ENCODE data around the gene KRTAP19-5.
"Not testable (repeated sequence)": the region's sequence is repeated elsewhere in the genome, so short reads cannot be mapped to it uniquely, and the experiment has no call there.

Gene KRTAP19-5

GRCh38 chr21:30502041-30502440 lies at the start of gene KRTAP19-5:
Gene KRTAP19-5 (minus strand): TSS chr21:30502141. CDS start chr21:30502090, 51 bp downstream.
- DNase-seq, result no peak

- DNase-seq, result no peak
Measured at GRCh38 chr21:30541764-30542163, 39.8 kb upstream of the KRTAP19-5 start, which contains the start of gene KRTAP19-6. Gene KRTAP19-6 (minus strand): TSS chr21:30541864. CDS start chr21:30541833, 31 bp downstream.

- DNase-seq, result no peak
Measured at GRCh38 chr21:30518876-30519275, 16.9 kb upstream of the KRTAP19-5 start.

GRCh38 chr21:30515681-30516080 lies 13.7 kb upstream of the KRTAP19-5 start:
- DNase-seq, result no peak

- not testable (repeated sequence) for DNase-seq
Measured at GRCh38 chr21:30505621-30506205, 3.8 kb upstream of the KRTAP19-5 start.

GRCh38 chr21:30497065-30497464 lies 4.9 kb downstream of the KRTAP19-5 start, which contains the start of gene KRTAP19-4:
Gene KRTAP19-4 (minus strand): TSS chr21:30497165. CDS start chr21:30497110, 55 bp downstream.
- DNase-seq, result no peak

GRCh38 chr21:30491963-30492428 lies 9.9 kb downstream of the KRTAP19-5 start, which contains the start of gene KRTAP19-3:
Gene KRTAP19-3 (minus strand): TSS chr21:30492013. CDS start chr21:30491957, 56 bp downstream.
- no peak for DNase-seq

- DNase-seq, result no peak
Measured at GRCh38 chr21:30487336-30487735, 14.6 kb downstream of the KRTAP19-5 start, which contains the start of gene KRTAP19-2. Gene KRTAP19-2 (minus strand): TSS chr21:30487436. CDS start chr21:30487348, 88 bp downstream.

GRCh38 chr21:30486180-30486579 lies 15.8 kb downstream of the KRTAP19-5 start:
- DNase-seq, result no peak

GRCh38 chr21:30482130-30482529 lies 19.8 kb downstream of the KRTAP19-5 start:
- no peak for DNase-seq

GRCh38 chr21:30480145-30480544 lies 21.8 kb downstream of the KRTAP19-5 start, which contains the start of gene KRTAP19-1:
Gene KRTAP19-1 (minus strand): TSS chr21:30480367. CDS start chr21:30480317, 50 bp downstream.
- no peak for DNase-seq

- DNase-seq, result no peak
Measured at GRCh38 chr21:30479259-30479658, 22.7 kb downstream of the KRTAP19-5 start.

GRCh38 chr21:30478004-30478403 lies 23.9 kb downstream of the KRTAP19-5 start:
- no peak for DNase-seq

- DNase-seq, result no peak
Measured at GRCh38 chr21:30468900-30469714, 32.8 kb downstream of the KRTAP19-5 start.

GRCh38 chr21:30463713-30464112 lies 38.2 kb downstream of the KRTAP19-5 start:
- DNase-seq, result no peak

Measured in DMS79 treated with DMSO at 0.1 percent for 48 hours (cell line).